PC-9 (cell line): ENCODE results near the gene UBTF. TPM values are rescaled to one million over a fixed set of nuclear protein-coding genes. Genes with fewer than 3 reads are reported as not detected.

Experiments
- BruUV-seq: library from RNA; stranded (reverse); fragments of 400-500 nt; replicated peaks from 2 replicates; lab custom pipeline; 2021; lab: Mats Ljungman, UMichigan
- CTCF ChIA-PET: fragments of 300-600 bp; sonication (Branson Sonifier 250); formaldehyde crosslinking; loops from one replicate; lab custom pipeline; 2022; ENCODE audit warnings: antibody characterized with exemption; lab: Charles Lee
- POLR2A ChIA-PET: fragments of 300-600 bp; sonication (Branson Sonifier 250); formaldehyde crosslinking; loops from one replicate; lab custom pipeline; 2022; ENCODE audit warnings: antibody characterized with exemption; ENCODE audit not compliant: unreplicated experiment; lab: Charles Lee
- DNase-seq, 2 experiments: peaks; one replicate each; pipeline versions ENCODE4 v3.0.0 to v3.0.0-alpha.2; 2015 to 2022; ENCODE audit warnings: mixed read lengths in 1 of 2
- H2AFZ ChIP-seq: fragments of 200-600 bp; sonication (generic); 2 replicates; pipeline ENCODE4 v1.8.1; 2017; ENCODE audit warnings: antibody characterized with exemption
- H3F3A ChIP-seq: fragments of 200-600 bp; sonication (generic); 2 replicates; pipeline ENCODE4 v1.8.1; 2017; ENCODE audit warnings: antibody characterized with exemption, mild to moderate bottlenecking, low read depth; ENCODE audit not compliant: insufficient read depth
- H3K27ac ChIP-seq: fragments of 200-600 bp; sonication (generic); 2 replicates; pipeline ENCODE4 v1.6.1; 2016; ENCODE audit warnings: mixed run types
- H3K27me3 ChIP-seq: fragments of 200-600 bp; sonication (generic); 2 replicates; pipeline ENCODE4 v1.6.1; 2016; ENCODE audit warnings: low read depth, mixed run types; ENCODE audit not compliant: insufficient read depth
- H3K36me3 ChIP-seq: fragments of 200-600 bp; sonication (generic); 2 replicates; pipeline ENCODE4 v1.6.1; 2016; ENCODE audit warnings: low read depth, mixed run types
- H3K4me1 ChIP-seq: fragments of 200-600 bp; sonication (generic); replicated peaks from 2 replicates; pipeline ENCODE4 v1.6.1; 2016; ENCODE audit warnings: mixed run types; ENCODE audit not compliant: insufficient read depth
- H3K4me2 ChIP-seq: fragments of 200-600 bp; sonication (generic); 2 replicates; pipeline ENCODE4 v1.6.1; 2017; ENCODE audit warnings: mixed run types
- H3K4me3 ChIP-seq: fragments of 200-600 bp; sonication (generic); 2 replicates; pipeline ENCODE4 v1.6.1; 2016; ENCODE audit warnings: mixed run types
- H3K79me2 ChIP-seq: fragments of 200-600 bp; sonication (generic); 2 replicates; pipeline ENCODE4 v1.6.1; 2017; ENCODE audit warnings: low read depth, mixed run types
- H3K9me2 ChIP-seq: fragments of 200-600 bp; sonication (generic); 2 replicates; pipeline ENCODE4 v1.8.1; 2017; ENCODE audit warnings: mild to moderate bottlenecking; ENCODE audit not compliant: insufficient read depth
- H3K9me3 ChIP-seq: fragments of 200-600 bp; sonication (generic); 2 replicates; pipeline ENCODE4 v1.8.1; 2016; ENCODE audit warnings: low read depth; ENCODE audit not compliant: insufficient read depth
- H4K20me1 ChIP-seq: fragments of 200-600 bp; sonication (generic); 2 replicates; pipeline ENCODE4 v1.8.1; 2017; ENCODE audit not compliant: insufficient read depth
- CTCF ChIP-seq: fragments of 200-600 bp; sonication (generic); conservative IDR thresholded peaks from 2 replicates; pipeline ENCODE4 v1.6.1; 2017; ENCODE audit warnings: mixed run types, antibody characterized with exemption, mild to moderate bottlenecking, moderate library complexity
- EZH2 ChIP-seq: fragments of 200-600 bp; sonication (generic); IDR thresholded peaks from 2 replicates; pipeline ENCODE4 v1.8.0; 2017; ENCODE audit warnings: antibody characterized with exemption, low read depth
- intact Hi-C: fragments of 100-400 bp; cut with micrococcal nuclease; formaldehyde crosslinking; loops from one replicate; pipeline ENCODE4 v1.10.0; 2022; ENCODE audit not compliant: unreplicated experiment
- total RNA-seq: library from RNA; stranded (reverse); gene quantifications from 2 replicates; pipeline ENCODE4 v1.2.3, GENCODE V29; 2021

The UBTF gene
- total RNA-seq, 1 experiment from 2014 or later, result 61.7 TPM

- no peaks in the 10 kb centered on the region for H3K9me3 ChIP-seq
- TF ChIP-seq CTCF (no peak), EZH2 (no peak)
- no peaks in the 10 kb centered on the region for H3K36me3 ChIP-seq
- H3F3A ChIP-seq, result no peaks in the 10 kb centered on the region
- no peak overlapping the region for H3K4me3 ChIP-seq
- no peaks in the 10 kb centered on the region for H3K9me2 ChIP-seq
- intact Hi-C loops, result no loop called here
- ChIA-PET POLR2A (interaction anchor here (0.6 kb wide), 1 partner anchor 897 kb away, joined by 12 read pairs; no protein-coding TSS in a partner anchor), CTCF (interaction anchor here (0.6 kb wide), 1 partner anchor 108 kb away, joined by 5 read pairs; no protein-coding TSS in a partner anchor)
- H2AFZ ChIP-seq, result no peak overlapping the region
- H3K4me1 ChIP-seq, result no peaks in the 10 kb centered on the region
- H4K20me1 ChIP-seq, result no peaks in the 10 kb centered on the region
- no peaks in the 10 kb centered on the region for H3K79me2 ChIP-seq
- H3K27me3 ChIP-seq, result peaks cover 30% of the 10 kb centered on the region
- no peak for DNase-seq
- H3K27ac ChIP-seq, result no peak overlapping the region
- H3K4me2 ChIP-seq, result no peak overlapping the region
- no TSS peak for BruUV-seq
Observed at GRCh38 chr17:44254361-44255095, 35.1 kb upstream of the UBTF start.

GRCh38 chr17:44253006-44253405 is 33.5 kb upstream of the UBTF start:
- Histone ChIP-seq H3K9me3 (no peaks in the 10 kb centered on the region), H4K20me1 (no peaks in the 10 kb centered on the region), H3F3A (no peaks in the 10 kb centered on the region), H3K27me3 (peaks cover 30% of the 10 kb centered on the region), H2AFZ (no peak overlapping the region), H3K4me2 (no peak overlapping the region), H3K79me2 (no peaks in the 10 kb centered on the region), H3K4me3 (no peak overlapping the region), H3K9me2 (no peaks in the 10 kb centered on the region), H3K36me3 (no peaks in the 10 kb centered on the region), H3K4me1 (no peaks in the 10 kb centered on the region), H3K27ac (no peak overlapping the region)
- no TSS peak for BruUV-seq
- CTCF ChIA-PET, result no interaction called here
- no peak for DNase-seq
- POLR2A ChIA-PET, result no interaction called here
- TF ChIP-seq CTCF, result no peak
- TF ChIP-seq EZH2, result no peak
- intact Hi-C loops, result no loop called here

GRCh38 chr17:44251062-44251461 is 31.6 kb upstream of the UBTF start:
- no peaks in the 10 kb centered on the region for H3K36me3 ChIP-seq
- no peaks in the 10 kb centered on the region for H4K20me1 ChIP-seq
- DNase-seq, result no peak
- H3K27ac ChIP-seq, result no peak overlapping the region
- intact Hi-C loops, result no loop called here
- TF ChIP-seq EZH2, result no peak
- TF ChIP-seq CTCF, result no peak
- no peaks in the 10 kb centered on the region for H3K9me2 ChIP-seq
- H3K9me3 ChIP-seq, result no peaks in the 10 kb centered on the region
- no peak overlapping the region for H3K4me3 ChIP-seq
- no peak overlapping the region for H2AFZ ChIP-seq
- no TSS peak for BruUV-seq
- peaks cover 26% of the 10 kb centered on the region for H3K27me3 ChIP-seq
- no peaks in the 10 kb centered on the region for H3K79me2 ChIP-seq
- H3F3A ChIP-seq, result no peaks in the 10 kb centered on the region
- CTCF ChIA-PET, result no interaction called here
- POLR2A ChIA-PET, result no interaction called here
- no peak overlapping the region for H3K4me2 ChIP-seq
- H3K4me1 ChIP-seq, result no peaks in the 10 kb centered on the region
